ENCODE data around the gene PARD3B.

DNA sequence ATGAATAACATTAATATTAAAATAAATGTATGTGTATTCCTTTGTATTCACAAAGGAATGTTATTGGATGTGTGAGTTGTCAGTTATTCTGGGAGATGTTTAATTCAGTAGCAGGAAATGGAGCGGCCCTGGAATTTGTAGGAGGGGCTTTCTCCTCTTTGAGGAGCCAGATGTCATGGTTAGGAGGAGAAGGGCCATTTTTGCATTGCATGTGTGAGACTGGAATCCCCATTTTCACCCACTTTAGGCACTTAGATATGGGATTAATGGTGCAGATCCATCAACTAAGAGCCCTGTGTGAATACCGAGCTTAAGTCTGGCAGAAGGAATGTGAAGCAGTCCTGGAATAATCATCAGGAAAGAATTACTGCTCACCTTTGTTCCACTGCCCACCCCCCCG is 439.2 kb downstream of the PARD3B start:
- TF ChIP-seq, protein P1, sequence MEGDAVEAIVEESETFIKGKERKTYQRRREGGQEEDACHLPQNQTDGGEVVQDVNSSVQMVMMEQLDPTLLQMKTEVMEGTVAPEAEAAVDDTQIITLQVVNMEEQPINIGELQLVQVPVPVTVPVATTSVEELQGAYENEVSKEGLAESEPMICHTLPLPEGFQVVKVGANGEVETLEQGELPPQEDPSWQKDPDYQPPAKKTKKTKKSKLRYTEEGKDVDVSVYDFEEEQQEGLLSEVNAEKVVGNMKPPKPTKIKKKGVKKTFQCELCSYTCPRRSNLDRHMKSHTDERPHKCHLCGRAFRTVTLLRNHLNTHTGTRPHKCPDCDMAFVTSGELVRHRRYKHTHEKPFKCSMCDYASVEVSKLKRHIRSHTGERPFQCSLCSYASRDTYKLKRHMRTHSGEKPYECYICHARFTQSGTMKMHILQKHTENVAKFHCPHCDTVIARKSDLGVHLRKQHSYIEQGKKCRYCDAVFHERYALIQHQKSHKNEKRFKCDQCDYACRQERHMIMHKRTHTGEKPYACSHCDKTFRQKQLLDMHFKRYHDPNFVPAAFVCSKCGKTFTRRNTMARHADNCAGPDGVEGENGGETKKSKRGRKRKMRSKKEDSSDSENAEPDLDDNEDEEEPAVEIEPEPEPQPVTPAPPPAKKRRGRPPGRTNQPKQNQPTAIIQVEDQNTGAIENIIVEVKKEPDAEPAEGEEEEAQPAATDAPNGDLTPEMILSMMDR (IDR thresholded peaks at IDR 0.05; ENCODE audit: insufficient read depth, low read length, poor library complexity, severe bottlenecking), result no peak
- TF ChIP-seq EZH2phosphoT487 (conservative IDR thresholded peaks at IDR 0.05; ENCODE audit: low read length), result no peak

All from SU-DHL-6 (cell line).